Daoy (cell line): Measurements from ENCODE around the gene RCN2. TPM values are rescaled to one million over a fixed set of nuclear protein-coding genes. Genes with fewer than 3 reads are reported as not detected.

Experiments used
- DNase-seq: peaks from one replicate; pipeline ENCODE4 v3.0.0-alpha.2; 2015; ENCODE audit warnings: low read depth
- total RNA-seq: library from RNA; depleted of rRNA; stranded (reverse); fragments of >200 nt; shearing (Covaris generic); gene quantifications from 2 replicates; pipeline ENCODE4 v1.2.3, GENCODE V29; 2014

Gene RCN2
- total RNA-seq, 1 experiment from 2014 or later: 79.7 TPM

GRCh38 chr15:76973906-76974305 lies 42.4 kb downstream of the RCN2 start:
- no peak for DNase-seq

DNA sequence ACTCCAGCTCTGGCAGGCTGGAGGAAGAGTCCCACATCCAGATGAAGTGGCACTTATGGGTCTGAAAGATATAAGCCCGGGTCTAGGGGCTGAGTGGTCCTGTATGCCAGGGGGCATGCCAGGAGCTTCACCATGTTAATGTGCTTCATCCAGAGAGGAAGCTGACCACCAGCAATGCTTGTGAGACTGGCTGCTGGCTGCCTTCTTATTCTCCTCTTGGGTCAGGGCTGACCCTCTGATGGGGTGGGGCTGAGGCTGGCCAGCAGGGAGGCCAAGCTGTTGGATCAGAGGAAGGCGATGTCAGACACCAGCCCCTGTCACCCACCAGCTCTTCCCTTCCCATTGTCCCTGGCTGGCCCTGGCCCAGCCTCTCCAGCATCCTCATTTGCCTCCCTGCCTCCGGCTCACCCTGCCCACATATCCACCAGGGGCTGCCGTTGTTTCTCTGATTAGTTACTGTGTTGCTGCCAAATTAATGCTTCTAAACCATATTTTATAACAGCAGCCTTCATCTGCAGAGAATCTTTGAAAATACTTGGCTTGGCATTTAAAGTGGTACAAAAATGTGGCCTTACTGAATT lies 43.0 kb downstream of the RCN2 start:
- DNase-seq: no peak

- no peak for DNase-seq
Measured at GRCh38 chr15:76976141-76976540, 44.6 kb downstream of the RCN2 start.

- DNase-seq: no peak
Measured at GRCh38 chr15:76976572-76977270, 45.2 kb downstream of the RCN2 start.

GRCh38 chr15:76978522-76979330 lies 47.2 kb downstream of the RCN2 start:
- DNase-seq: no peak

GRCh38 chr15:76979331-76979925 lies 47.9 kb downstream of the RCN2 start:
- DNase-seq: no peak

DNA sequence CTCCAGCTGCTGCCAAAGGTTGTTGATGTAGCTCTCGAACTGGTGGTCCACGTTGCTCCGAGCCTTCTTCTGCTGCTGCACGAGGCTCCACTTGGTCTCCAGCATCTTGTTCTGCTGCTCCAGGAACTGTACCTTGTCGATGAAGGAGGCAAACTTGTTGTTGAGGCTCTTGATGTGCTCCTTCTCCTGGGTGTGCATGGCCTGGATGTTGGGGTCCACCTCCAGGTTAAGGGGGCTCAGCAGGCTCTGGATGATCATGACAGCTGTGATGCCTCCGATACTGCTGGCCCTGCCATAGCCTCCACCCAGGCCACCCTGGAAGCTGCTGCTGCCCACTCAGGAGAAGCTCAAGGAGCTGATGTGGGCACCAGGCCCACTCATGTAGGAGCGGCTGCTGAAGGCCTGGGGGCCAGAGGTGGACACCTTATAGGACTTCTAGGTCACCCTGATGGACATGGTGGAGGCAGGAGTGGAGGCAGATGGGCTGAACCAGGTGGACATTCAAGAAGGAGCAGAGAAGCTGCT lies 48.5 kb downstream of the RCN2 start:
- no peak for DNase-seq

DNA sequence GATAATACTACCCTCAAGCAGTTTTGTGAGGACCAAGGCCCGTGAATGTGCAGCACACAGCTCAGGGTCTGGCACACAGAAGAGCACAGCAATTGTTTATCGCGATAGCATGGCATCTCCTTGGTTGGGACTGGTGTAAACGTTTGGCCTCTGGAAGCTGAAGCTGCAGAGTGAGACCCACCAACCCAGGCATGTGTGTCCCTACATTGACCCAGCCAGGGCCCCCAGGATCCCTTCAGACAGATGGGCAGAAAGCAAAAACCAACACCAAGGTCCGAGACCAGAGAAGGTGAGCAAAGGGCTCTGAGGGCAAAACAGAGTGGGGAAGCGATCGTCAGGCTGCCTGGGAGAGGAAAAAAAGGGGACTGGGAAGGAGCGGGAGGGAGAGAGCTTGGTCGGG lies 50.8 kb downstream of the RCN2 start:
- DNase-seq: no peak

DNA sequence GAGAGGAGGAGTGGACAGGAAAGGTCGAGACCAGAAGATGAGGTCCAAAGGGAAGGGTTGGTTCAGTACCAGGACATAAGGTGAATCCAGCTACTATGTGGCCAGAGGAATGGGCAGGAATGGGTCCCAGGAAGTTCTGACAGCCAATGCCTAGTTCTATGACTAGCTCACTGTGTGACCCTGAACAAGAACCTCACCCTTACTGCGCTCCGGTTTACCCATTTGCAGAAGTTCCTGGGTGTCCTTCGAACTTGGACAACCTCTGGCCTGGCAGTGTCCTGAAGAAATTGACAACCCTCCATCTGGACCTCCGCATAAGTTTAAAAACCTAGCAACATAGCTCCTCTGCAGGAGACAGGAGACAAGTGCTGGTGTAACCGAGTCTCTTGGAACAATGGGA lies 51.2 kb downstream of the RCN2 start:
- DNase-seq: no peak

- no peak for DNase-seq
Measured at GRCh38 chr15:76983590-76984375, 52.2 kb downstream of the RCN2 start.

GRCh38 chr15:76986743-76987142 lies 55.2 kb downstream of the RCN2 start:
- DNase-seq: no peak

GRCh38 chr15:76987276-76987675 lies 55.7 kb downstream of the RCN2 start:
- no peak for DNase-seq

DNA sequence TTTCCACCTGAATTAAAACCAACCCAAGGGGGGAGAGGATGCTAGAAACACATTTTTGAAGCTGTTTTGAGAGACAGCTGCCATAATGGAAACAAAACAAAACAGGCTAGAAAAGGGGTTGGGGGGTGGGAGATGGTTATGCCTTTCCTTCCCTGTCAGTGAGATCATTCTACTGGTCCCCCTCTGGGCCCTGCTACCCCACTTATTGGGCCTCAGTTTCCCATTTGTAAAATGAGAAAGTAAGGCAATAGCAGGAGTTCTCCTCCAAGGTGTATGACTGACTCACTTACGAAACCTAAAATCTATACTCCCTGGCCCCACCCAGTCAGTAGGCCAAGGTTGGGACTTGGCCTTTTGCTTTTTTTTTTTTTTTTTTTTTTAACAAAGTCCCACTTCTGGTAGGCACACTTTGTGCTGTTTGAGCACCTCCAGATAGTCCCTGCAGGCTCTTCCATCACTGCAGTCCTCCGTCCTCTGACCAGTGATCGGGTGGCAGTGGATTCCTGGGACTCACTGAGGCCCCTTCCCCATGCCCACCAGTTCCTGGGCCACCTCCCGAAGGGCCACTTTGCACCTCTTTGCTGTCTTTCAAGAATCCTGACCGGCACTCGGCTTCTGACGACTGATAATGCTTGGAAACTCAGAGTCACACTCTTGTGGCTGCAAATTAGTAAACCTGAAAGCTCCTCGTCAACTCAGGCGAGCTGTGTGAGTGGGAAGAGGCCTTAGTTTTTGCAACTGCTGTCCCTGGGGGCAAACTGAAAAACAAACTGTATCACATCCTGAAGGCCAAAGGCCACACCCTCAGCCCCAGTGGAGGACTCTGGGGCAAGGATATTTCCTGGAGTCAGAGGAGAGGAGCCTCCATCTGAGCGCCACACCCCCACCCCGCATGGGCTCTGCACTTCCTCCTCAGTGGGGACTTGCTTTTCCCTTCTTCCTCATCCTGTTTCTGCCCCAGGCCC lies 56.6 kb downstream of the RCN2 start:
- no peak for DNase-seq

DNA sequence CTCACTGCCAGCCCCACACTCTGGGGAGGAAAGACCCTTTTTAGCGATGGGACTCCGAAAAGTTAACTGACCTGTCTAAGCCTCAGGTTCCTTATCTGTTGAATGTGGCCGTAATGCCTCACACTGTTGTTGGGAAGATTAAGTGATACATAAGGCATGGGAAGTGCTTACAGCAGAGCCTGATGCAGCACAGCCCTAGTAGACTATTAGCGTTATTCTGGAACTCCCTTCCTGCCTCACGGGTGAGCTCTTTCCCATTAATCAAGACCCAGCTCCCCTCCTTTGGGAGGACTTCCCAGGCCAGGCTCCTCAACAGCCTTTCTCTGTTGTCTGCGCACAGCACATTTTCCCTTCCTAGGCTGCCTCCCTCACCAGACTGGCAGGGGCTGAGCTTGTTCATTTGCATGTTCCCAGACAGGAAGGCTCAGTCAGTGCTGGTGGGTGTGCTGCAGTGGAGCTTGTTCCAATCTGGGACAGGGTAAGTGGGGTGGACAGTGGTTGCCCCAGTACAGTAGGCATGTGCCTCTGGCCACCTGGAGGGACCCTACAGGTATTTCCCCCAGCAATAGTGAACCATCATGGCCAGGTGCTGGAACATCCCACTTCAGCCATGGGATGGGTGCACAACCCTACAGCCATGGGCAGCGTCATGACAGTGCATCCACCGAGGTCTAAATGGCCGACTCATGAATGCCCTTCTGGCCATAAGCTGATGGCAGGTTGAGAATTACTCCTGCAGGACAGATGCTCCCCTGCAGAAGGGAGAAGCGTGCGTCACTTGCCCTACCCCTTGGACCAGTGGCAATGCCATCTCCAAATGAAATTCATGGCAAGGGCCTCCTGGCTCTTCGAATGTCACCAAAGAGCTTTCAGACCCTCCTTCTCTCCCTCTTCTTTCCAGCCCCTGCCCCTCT lies 57.6 kb downstream of the RCN2 start:
- DNase-seq: no peak

- DNase-seq: no peak
Measured at GRCh38 chr15:76991048-76991447, 59.5 kb downstream of the RCN2 start.

DNA sequence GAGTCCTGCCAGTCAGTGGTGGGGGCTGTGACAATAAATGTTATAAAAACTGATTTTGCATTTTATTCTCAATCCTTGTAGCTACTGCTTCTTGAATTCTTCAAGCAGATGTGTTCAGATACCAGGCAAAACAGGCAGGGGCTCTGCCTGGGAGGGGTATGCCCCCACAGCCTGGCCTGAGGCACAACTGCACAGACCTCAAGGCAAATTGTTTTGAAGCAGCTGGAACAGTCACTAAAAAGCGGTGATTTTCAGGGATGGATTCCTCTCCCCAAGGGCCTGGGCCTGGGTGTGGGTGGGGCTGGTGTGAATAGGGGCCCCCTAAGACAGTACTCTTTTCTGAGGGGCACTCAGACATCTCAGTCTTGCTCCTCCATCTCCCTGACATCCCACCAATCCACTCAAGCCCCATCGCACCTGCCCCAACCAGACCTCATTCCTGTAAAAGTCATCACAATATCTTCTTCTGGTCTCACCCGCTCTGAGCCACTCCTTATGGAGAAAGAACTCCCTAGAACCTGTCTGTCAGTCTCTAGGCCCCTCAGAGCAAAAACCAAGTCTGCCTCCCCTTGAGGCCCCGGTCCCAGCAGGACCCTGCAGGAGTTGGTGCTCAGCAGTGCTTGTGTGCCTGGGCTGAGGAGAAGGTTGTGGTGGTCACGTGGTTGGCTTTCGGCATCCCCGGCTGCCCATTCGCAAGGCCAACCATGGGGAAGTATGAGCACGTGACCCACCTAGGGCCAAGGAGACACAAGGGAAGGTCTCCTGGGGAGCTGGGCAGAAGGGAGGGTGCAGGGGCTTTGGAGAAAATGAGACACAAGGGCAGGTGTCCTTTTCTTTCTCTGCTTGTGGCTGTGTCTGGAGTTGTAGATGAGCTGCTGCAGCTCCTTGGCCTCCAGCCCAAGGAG lies 60.4 kb downstream of the RCN2 start:
- DNase-seq: no peak

DNA sequence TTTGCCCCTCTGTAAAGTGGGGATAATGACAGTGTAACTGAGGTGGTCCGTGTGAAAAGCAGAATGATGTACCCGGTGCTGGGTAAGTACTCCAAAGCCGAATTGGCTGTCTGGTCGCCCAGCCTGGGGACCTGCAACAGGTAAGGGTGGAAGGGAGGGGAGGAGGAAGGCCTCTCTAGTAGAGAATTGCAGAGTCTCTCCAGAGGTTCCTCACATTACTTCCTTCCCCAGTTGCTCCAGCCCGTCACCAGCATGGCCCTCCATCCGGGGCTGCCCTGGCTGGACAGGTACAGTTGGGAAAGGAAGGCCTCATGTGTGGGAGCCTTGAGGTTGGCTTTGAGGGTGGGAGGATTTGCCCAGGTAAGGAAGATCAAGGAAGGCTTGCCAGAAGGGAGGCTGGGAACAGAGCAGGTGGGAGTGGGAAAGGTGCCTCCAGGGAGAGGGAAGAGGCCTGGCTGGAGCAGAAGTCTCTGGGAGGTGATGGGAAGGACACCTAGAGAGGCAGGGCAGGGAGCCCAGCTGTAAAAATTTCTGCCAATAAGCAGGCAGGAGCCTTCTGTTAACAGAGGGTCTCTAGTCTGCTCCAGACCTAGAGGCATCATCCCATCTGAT lies 61.7 kb downstream of the RCN2 start:
- DNase-seq: no peak

GRCh38 chr15:76994001-76994400 lies 62.5 kb downstream of the RCN2 start:
- DNase-seq: peak; percentile 59
